ENCODE results near the gene TOM1.

GRCh38 chr22:35296051-35296450 lies 3.6 kb upstream of the TOM1 start:
- TF ChIP-seq POLR2A (IDR thresholded peaks at IDR 0.05; ENCODE audit: low read length) (no peak), CTCF (IDR thresholded peaks at IDR 0.05) (no peak), PBX3 (IDR thresholded peaks at IDR 0.05) (no peak), RNF2 (IDR thresholded peaks at IDR 0.05; ENCODE audit: borderline replicate concordance, low read depth) (no peak), RARB (CRISPR knock-in tag; IDR thresholded peaks at IDR 0.05) (no peak), REST (IDR thresholded peaks at IDR 0.05) (no peak), CHD2 (IDR thresholded peaks at IDR 0.05; ENCODE audit: low read length, partially characterized antibody) (no peak), ELK1 (IDR thresholded peaks at IDR 0.05; ENCODE audit: low read depth, low read length) (no peak), ZNF302 (CRISPR knock-in tag; IDR thresholded peaks at IDR 0.05) (no peak), MYC (IDR thresholded peaks at IDR 0.05; ENCODE audit: borderline replicate concordance, low read length) (no peak), RFX5 (IDR thresholded peaks at IDR 0.05) (no peak), JUNB (IDR thresholded peaks at IDR 0.05) (no peak), HES2 (IDR thresholded peaks at IDR 0.05) (no peak)
